GM21576 (cell line): ENCODE measurements around the gene CFAP299.
"Not testable (repeated sequence)": the region's sequence is repeated elsewhere in the genome, so short reads cannot be mapped to it uniquely, and the experiment has no call there.

Source experiments
- ATAC-seq: cut with Tn5 transposase; IDR thresholded peaks from one replicate; pipeline ENCODE4 v1.9.1; 2021; ENCODE audit warnings: mild to moderate bottlenecking, moderate library complexity; ENCODE audit not compliant: unreplicated experiment

The CFAP299 gene

DNA sequence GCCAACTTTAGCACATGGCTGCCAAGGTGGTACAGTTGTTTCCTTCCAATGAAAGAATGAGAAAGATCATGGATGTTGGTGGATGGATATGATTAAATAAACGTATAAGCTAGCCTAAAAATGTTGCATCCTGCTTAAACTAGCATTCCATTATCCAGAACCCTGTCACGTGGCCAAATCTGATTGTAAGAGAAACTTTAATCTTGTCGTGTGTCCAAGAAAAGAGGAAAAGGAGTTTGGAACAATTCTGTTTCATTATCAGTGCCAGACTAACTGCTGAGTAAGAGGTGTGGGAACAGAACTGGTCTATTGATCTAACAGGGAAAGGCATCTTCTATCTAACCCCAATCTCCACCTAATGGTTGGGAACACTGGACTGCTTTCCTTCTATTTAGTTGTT is 369.8 kb downstream of the CFAP299 start:
- ATAC-seq, result no peak

DNA sequence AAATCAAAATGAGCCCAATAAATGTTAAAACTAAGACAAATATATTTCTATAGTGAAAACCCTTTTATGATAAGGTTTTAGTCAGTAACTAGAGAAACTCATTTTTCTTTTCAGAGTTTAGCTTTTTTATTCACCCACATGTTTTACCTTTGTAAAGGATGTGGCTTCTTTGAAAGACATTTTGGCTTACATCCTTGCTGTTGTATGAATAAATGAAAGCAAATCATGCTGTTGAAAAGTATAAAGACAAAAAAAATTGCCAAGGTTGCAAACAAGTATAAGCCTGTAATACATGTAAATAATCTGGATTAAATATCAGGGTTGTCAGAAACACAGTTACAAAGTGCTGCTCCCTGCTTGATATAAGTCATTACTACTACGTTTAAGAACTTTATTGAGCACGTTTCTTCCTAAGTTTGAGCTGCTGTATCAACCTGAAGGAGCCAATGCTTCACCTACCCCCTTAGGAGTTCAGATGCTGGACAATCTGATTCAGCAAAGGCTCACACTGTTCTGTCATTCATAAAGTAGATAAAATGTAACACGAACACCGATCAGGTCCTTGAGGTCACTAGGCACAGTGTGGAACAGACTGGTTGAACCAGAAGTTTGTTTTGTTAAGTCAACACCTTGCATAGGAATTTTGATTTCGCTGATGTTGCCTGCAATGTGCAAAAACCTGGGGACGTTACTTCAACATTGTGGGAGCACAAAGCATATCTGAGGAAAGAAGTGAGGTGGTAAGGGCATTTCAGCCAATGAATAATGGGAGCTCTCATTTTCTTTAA is 373.7 kb downstream of the CFAP299 start:
- ATAC-seq, result no peak

DNA sequence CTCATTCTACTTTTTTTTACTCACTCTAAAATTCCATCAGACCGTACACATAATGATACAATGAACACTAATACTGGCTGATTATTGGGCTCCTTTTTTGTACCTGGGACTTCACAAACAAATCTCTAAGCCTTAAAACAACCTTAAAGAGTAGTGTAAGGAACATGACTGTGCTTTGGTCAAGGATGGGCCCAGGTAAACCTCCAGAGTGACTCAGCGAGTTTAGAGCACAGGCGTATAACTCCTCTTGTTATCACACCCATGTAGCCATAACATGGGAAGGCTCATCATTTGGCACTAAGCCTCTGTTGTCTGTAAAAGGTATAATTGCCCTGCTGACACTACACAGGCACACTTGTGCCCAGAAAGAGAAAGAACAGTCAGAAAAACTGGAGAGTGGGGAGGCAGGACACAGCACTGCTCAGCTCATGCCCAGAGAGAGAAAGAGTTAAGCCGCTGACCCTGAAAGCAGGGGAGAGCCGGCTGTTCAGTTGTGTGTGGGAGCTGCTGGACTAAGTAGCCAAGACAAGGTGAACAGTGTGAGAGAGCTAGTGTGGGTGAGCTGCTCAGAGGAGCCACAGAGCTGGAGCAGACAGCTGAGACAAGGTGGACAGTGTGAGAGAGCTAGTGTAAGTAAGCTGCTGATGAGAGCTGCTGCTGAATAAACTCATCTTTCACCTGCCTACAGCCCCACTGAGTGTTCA is 375.4 kb downstream of the CFAP299 start:
- no peak for ATAC-seq

DNA sequence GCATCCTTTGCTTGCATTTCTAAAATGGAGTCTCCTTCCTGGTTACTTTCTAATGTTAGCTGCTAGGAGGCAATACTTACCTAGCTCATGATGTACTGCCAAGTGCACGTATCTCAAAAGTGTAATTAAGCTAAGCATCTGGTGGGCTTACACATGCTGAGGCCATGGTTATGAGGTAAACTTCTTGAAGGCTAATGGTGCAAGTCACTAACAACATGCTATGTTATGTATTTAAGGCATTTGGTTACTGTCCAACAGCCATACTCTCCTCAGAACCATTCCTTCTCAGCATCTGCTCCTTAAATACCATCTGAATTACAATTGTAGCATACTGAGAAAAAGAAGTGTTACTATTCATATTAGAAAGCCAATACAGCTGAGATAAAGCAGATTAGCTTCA is 376.4 kb downstream of the CFAP299 start:
- ATAC-seq, result no peak

DNA sequence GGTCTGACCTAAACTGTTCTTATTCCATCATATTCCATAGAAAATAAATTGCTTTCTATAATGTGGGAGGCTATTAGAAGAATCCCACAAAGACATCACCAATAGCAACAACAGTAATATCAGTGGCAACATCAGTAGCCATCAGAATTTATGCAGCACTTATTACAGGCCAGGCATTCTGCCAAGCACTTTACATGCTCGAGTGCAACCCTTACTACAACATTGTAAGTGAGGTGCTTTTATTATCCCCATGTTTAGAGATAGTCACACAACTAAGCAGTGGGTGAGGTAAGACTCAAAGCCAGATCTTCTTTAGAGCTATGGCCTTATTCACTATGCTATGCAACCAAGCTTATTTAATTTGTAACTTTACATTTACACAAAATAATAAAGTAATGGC is 377.9 kb downstream of the CFAP299 start:
- no peak for ATAC-seq

DNA sequence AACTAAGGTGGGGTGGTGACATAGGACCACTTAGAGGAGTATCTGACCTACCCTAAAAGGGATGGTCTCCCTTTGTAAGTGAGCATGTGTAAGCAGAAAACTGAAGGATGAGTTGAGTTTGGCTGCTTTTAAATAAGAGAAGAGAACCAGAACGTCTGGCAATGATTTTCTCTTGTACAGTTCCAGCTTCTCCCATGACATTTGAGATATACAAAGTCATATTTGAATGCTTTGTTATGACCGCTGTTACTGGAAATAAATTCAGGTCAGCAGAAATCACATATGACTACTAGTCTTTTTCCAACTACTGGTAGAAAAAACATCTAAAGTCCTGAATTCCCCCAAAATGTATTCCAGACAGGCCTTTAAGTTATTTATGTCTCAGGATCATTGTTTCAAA is 381.7 kb downstream of the CFAP299 start:
- ATAC-seq, result no peak

DNA sequence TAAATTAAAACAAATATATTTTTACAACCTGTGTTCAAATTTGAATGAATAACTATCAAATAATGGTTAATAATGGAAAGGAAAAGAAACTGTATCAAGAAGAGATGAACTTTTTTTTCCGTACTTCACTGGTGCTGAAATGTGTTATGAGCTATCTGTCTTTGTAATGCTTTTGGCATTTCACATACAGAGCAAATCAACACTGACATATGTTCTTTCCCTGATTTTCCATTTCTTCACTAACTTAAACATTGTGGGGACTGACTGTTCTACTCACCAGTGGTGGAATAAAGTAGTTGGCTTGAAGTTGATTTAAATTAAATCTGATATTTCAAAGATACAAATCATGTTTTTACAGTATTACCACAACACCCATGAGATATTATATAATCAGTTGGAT is 390.9 kb downstream of the CFAP299 start:
- no peak for ATAC-seq

DNA sequence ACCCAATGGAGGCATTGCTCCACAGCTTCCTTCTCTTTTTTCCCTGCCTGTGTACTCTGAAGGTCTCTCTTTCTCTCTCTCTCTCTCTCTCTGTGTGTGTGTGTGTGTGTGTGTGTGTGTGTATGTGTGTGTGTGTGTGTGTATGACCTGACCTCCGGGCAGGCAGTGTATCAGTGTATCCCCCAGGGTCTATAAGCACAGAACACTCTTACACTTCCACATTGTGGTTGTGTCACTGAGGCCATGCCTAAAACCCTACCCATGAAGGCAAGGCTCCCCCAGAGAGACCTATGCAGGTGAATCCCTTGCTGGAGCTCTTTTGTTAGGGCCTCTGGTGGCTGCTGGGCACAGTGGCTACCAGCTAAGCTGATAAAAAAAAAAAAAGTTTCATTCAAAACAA is 394.6 kb downstream of the CFAP299 start:
- ATAC-seq, result no peak

DNA sequence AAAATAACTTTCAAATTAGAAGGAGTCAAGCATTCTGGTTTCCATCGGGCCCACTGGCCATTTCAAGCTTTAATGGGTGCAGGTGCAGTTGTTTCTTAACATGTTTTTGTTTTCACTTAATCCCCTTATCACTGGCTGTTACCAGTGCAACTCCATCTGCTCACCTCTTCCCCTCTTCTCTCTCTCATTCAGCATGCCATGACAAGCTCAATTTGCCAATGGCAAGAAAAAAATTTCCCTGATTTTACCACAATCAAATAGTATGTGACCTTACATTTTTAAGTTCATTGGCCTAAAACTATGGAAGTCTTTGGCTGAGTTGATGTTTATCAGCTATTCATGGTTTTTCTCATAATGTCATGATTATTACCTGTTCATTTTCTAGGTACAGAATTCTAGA is 395.9 kb downstream of the CFAP299 start:
- no peak for ATAC-seq

DNA sequence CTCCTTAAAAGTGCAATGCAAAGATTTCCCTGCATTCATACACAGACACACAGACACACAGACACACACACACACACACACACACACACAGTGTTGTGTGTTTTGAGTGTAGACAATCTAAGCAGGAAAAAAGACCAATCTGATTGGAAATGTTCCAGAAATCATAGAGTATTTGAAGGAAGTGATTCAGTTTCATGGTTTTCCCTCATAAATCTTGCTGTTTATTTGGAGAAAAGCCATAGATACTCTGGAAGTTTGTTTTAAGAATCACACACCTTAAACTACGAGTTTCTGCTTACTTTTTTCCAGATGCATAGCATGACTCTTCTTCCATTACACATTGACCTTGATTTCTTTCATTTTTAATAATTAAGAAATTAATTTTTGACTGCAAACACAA is 396.5 kb downstream of the CFAP299 start:
- no peak for ATAC-seq

DNA sequence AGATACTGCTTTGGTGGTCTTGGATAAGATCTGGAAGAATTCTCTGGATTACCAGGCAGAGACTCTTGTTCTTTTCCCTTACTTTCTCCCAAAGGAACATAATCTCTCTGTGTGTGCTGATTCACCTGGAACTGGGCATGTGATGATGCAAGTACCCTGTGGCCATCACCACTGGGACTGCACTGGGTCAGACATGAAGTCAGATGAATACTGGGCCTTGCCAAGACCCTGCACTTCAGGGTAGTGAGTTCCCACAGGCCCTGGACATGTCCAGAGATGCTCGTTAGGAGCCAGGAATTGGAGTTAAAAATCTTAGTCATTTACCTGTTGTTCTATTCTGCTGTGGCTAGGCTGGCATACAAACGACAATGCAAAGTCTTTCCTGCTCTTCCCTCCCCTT is 404.8 kb downstream of the CFAP299 start:
- ATAC-seq, result no peak

DNA sequence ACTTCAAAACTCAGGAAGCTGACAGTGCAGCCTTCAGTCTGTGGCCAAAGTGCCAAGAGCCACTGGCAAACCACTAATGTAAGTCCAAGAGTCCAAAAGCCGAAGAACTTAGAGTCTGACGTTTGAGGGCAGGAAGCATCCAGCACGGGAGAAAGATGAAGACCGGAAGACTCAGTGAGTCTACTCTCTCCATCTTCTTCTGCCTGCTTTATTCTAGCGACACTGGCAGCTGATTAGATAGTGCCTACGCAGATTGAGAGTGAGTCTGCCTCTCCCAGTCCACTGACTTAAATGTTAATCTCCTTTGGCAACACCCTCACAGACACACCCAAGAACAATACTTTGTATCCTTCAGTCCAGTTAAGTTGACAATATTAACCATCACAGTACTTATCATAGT is 414.0 kb downstream of the CFAP299 start:
- ATAC-seq, result not testable (repeated sequence)

DNA sequence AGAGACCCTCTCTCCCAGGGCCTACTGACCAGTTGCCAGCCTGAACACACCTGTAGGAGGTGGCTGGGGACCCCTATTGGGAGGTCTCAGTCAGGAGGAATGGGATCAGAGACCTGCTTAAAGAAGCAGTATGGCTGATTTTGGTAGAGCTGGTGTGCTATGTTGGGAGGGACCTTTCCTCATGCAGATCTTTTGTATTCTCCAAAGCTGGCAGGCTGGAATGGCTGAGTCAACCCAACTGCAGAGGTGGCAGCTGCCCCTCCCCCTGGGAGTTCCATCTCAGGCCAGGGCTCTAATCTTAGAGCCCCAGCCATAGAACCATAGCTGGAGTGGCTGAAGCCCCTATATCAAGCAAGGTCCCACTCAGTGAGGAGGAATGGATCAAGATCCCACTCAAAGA is 415.7 kb downstream of the CFAP299 start:
- no peak for ATAC-seq

DNA sequence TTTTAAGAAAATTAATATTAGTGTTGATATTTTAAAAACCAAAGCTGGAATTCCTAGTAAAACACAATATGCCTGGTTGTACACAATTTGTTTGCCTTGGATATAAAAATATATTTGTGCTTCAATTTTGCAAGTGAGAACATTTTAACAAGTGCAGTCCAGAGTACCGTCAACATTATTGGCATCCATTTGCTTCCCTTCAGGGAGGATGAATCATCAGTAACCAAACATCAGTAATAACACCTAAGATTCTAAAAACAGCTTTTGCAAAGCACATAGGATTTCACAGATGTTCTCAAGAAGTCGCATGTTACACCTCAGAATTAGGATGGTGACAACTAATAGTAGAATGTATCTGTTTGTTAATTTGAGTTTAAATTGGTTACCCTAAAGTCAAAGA is 432.4 kb downstream of the CFAP299 start:
- no peak for ATAC-seq

DNA sequence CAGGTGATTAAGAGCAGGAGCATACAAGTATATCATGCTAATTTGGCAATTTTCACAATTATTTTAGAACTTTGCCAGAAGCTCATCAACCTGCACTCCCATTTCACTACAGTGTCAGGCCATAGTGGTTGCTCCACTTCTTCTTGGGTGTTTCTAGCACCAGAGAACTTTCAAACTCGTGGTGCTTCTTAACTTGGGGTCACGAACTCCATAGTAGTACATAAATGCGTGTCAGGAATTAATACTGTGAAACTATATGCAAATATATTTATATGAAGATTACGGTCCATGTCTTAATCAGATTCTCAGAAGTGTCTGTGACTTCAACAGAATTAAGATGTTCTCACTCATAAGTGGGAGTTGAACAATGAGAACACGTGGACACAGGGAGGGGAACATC is 440.6 kb downstream of the CFAP299 start:
- no peak for ATAC-seq

DNA sequence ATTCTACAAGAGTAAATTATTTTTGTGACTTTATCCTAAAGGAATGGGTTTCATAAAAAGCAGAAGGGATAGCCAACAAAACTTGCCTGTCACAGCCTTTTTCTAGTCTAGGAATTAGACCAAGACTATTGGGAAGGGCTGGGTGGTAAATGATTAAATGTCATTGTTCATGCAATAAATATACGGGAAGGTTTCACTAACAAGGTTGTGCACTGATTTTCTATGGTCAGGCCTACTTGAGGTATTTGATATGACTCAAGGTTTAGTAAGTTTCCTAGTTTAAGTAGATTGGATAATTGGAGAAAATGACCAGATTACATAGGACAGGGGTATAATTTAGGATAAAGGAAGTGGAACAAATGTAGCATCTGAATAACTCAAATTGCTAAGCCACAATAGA is 445.9 kb downstream of the CFAP299 start:
- ATAC-seq, result no peak

DNA sequence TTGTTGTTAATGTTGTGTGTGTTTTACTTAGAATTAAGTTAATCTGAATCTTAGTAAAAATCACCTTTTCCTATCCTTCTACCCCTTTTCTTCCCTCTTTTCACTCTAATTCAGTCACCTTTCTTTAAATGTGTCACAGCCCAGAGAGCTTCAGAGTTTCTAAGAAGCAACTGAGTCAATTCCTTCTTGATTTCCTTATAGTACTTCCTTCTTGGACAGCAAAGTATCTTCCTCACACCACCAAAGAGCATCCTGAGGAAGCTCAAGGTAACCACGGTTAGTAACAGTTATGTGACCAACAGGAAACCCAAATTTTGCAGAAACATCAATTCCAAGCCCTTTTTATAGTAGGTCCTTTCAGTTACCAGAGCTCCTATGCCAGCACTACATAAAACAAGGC is 451.8 kb downstream of the CFAP299 start:
- no peak for ATAC-seq

DNA sequence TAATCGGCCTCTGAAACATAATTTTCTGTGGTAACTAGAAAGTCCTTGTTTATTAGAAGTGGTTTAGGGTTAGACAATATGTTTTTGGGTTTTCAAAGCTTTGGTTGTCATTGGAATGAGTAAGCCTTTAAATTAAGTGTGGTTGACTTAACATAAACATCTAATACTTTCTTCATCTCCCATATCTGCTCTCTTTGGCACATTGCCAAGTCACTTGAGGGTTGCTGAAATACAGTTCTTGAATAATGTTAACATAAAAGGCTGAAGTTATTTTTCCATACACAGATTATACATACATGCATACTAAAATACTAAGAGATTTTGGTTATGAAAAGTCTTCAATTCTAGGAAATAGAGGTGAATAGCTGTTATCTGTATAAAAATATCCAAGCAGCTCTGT is 453.3 kb downstream of the CFAP299 start:
- ATAC-seq, result no peak

DNA sequence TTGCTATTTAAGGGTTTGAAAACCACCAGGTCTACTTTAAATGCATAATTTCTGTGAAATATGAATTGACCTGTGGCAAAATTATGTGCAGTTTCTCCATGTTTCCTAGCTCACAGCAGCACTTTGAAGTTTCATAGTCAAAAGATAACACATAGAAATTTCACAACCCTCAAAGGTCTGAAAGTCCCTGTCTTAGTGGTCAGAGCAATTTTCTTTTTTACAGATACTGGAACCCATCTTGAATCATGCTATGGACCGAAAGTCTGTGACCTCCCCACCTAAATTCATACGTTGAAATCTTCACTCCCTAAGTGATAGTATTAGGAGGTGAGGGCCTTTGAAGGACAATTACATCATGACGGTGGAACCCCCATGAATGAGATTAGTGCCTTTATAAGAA is 454.6 kb downstream of the CFAP299 start:
- ATAC-seq, result no peak

DNA sequence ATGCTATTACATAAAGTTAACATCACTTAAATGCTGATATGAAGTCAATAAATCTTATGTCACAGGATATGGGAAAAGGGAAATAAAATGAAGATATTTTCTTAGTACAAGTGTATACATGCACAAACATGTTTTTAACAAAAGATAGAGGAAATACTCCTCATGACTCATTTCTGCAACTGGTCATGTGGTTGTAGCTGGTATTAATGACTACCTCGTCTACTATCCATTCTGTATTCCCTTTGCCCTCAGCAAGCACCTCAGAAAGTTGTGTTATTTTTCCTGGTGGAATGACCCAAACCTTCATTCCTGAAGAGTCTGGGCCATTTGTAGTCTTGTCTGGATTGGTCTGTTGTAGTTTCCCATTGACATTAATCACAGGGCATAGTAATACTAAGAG is 458.1 kb downstream of the CFAP299 start:
- not testable (repeated sequence) for ATAC-seq

DNA sequence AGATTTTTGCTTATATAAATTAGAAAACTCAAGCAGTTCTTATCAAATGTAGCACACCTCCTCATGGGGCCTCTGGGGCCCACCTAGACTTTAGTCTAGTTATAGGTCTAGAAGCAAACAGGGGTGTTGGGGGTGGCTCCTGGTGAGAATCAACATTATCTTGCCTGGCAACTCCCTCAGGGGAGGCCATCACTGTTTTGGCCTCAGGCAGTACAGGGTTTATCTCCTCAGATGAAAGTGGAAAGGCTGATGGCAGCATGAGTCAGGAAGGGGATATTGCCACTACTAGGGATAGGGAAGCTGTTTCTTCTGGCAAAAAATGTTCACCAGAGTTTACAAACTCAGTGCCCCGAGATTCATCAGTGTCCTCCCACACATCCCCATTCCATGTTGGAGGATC is 462.6 kb downstream of the CFAP299 start:
- no peak for ATAC-seq

DNA sequence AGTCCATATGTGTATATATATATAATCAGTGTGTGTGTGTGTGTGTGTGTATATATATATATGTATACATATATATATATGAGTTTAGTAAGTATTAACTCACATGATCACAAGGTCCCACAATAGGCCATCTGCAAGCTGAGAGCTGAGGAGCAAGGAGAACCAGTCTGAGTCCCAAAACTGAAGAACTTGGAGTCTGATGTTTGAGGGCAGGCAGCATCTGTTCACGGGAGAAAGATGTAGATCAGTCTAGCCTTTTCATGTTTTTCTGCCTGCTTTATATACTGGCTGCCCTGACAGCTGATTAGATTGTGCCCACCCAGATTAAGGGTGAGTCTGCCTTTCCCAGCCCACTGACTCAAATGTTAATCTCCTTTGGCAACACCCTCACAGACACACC is 465.2 kb downstream of the CFAP299 start:
- ATAC-seq, result not testable (repeated sequence)

DNA sequence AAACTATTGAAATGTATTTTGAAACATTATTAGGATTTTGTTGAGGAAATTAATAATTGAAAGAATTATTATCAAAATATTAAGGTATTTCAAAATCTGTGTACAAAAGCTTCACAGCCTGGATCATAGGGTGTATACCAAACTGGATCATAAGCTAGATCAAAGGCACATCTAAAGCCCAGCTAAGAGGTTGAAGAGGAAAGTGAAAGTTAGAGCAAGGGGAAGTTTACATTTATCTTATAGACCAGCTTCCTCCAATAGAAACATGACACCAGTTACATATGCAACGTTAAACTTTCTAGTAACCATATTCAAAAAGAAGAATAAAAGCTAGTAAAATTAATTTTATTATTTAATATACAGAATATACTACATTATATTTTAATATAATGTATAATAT is 467.8 kb downstream of the CFAP299 start:
- no peak for ATAC-seq
